Glomerular visceral epithelial cell (primary cell): Measurements from ENCODE around the gene PXN.
"Not testable (repeated sequence)": the region's sequence is repeated elsewhere in the genome, so short reads cannot be mapped to it uniquely, and the experiment has no call there.

Source experiments
- DNase-seq: peaks from one replicate; pipeline ENCODE4 v3.0.0-alpha.2; 2016; ENCODE audit errors: extremely low spot score

PXN gene

GRCh38 chr12:120209851-120210250, 55.7 kb downstream of the PXN start:
- no peak for DNase-seq

GRCh38 chr12:120207227-120207626, 58.3 kb downstream of the PXN start:
- no peak for DNase-seq

GRCh38 chr12:120206781-120207180, 58.7 kb downstream of the PXN start:
- DNase-seq = not testable (repeated sequence)

- DNase-seq = no peak
Observed at GRCh38 chr12:120206228-120206627, 59.3 kb downstream of the PXN start.

GRCh38 chr12:120204171-120204570, 61.4 kb downstream of the PXN start:
- DNase-seq = no peak

GRCh38 chr12:120200364-120200800, 65.1 kb downstream of the PXN start:
- no peak for DNase-seq

GRCh38 chr12:120199595-120200306, 65.8 kb downstream of the PXN start:
- DNase-seq = peak; percentile 52

GRCh38 chr12:120199025-120199424, 66.5 kb downstream of the PXN start:
- no peak for DNase-seq

GRCh38 chr12:120197542-120197887, 68.0 kb downstream of the PXN start:
- DNase-seq = no peak

GRCh38 chr12:120196817-120197541, 68.6 kb downstream of the PXN start:
- DNase-seq = not testable (repeated sequence)

GRCh38 chr12:120196363-120196762, 69.2 kb downstream of the PXN start:
- DNase-seq = no peak

GRCh38 chr12:120194534-120195395, 70.8 kb downstream of the PXN start, which contains the start of gene GCN1:
GCN1 (minus strand) TSS chr12:120194715; CDS start chr12:120194697, 18 bp downstream.
- peak; percentile 80 for DNase-seq

- DNase-seq = no peak
Observed at GRCh38 chr12:120194226-120194533, 71.3 kb downstream of the PXN start.

GRCh38 chr12:120193286-120193685, 72.2 kb downstream of the PXN start:
- DNase-seq = not testable (repeated sequence)

GRCh38 chr12:120190985-120191480, 74.5 kb downstream of the PXN start:
- DNase-seq = no peak

- DNase-seq = no peak
Observed at GRCh38 chr12:120190386-120190785, 75.1 kb downstream of the PXN start.

GRCh38 chr12:120186654-120187053, 78.9 kb downstream of the PXN start:
- no peak for DNase-seq

GRCh38 chr12:120183211-120183631, 82.3 kb downstream of the PXN start:
- peak; percentile 84 for DNase-seq

GRCh38 chr12:120181991-120182631, 83.4 kb downstream of the PXN start:
- peak; percentile 74 for DNase-seq

- no peak for DNase-seq
Observed at GRCh38 chr12:120180975-120181374, 84.6 kb downstream of the PXN start.

GRCh38 chr12:120175537-120175936, 90.0 kb downstream of the PXN start:
- no peak for DNase-seq

- DNase-seq = no peak
Observed at GRCh38 chr12:120175062-120175461, 90.5 kb downstream of the PXN start.
